Measurements from ENCODE around the gene ROR1. TPM values are rescaled to one million over a fixed set of nuclear protein-coding genes. Genes with fewer than 3 reads are reported as not detected.
A peak's percentile ranks its signal among the peaks of the same experiment; 100 is the strongest.

ROR1 gene
- total RNA-seq, 4 donors from 2014 or later, result 5.1 to 7.3 (median 6.5) TPM

DNA sequence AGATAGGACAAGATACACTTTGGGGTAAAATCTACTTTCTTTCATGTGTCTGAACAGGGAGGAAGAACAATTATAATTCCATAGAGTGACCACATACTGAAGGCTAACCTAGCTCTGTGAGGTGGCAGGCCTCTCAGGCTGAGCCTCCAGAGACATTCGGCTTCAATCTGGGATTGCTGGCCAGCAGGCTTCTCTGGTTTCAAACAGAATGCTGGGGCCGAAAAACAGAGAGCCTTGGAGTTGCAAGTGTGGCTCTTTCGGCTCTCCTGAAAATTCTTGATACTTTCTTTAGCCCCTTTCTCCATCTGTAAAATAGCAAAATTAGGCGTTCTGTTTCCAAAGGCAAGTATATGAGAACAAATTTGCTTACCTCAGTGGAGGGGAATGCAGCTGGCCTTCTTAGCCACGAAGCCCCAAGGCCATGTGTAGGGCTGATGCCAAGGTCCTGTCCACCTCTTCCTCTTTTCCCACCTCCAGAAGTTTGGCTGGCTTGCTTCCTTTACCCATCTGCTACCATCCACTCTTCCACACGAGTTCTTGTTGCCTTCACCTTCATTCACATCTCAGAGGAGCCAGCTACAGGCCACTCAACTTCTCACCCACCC lies 399.6 kb downstream of the ROR1 start:
- Histone ChIP-seq H3K27ac (replicated peaks in 1 of 4) (no peak overlapping the region), H3K4me3 (no peak overlapping the region), H3K4me1 (peaks cover 0 to 17% (median 12%) of the 10 kb centered on the region in 4 donors), H3K36me3 (peaks cover 0 to 18% (median 3%) of the 10 kb centered on the region in 4 donors), H3K27me3 (no peaks in the 10 kb centered on the region), H3K9me3 (no peaks in the 10 kb centered on the region)
- DNase-seq (ENCODE audit: extremely low spot score), result no peak
- 73% methylated on average over 6 of the region's 6 CpGs for WGBS
- TF ChIP-seq EP300 (IDR thresholded peaks at IDR 0.05) (no peak), POLR2AphosphoS5 (IDR thresholded peaks at IDR 0.05) (no peak), POLR2A (IDR thresholded peaks at IDR 0.05; ENCODE audit: low read depth) (no peak)
- TF ChIP-seq, protein P1, sequence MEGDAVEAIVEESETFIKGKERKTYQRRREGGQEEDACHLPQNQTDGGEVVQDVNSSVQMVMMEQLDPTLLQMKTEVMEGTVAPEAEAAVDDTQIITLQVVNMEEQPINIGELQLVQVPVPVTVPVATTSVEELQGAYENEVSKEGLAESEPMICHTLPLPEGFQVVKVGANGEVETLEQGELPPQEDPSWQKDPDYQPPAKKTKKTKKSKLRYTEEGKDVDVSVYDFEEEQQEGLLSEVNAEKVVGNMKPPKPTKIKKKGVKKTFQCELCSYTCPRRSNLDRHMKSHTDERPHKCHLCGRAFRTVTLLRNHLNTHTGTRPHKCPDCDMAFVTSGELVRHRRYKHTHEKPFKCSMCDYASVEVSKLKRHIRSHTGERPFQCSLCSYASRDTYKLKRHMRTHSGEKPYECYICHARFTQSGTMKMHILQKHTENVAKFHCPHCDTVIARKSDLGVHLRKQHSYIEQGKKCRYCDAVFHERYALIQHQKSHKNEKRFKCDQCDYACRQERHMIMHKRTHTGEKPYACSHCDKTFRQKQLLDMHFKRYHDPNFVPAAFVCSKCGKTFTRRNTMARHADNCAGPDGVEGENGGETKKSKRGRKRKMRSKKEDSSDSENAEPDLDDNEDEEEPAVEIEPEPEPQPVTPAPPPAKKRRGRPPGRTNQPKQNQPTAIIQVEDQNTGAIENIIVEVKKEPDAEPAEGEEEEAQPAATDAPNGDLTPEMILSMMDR (IDR thresholded peaks at IDR 0.05), result no peak
- intact Hi-C loops (cut with DNase I), result no loop called here

DNA sequence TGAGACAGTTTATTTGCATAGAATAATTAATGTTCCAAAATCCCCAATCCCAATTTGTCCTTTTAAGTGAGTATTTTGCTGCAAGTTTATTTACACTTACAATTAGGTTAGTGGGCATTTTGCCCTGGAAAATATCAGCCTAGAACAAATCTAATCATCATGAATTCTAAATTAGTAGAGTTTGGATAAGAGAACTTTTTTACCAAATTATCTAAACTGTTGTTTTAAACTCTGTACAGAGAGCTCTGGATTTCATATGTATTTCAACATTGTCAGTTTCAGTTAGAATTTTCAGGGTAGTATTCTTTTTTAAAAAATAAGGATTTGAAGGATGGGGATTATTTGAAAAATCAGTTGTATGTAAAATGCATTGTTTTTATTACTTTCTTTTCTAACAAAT lies 401.8 kb downstream of the ROR1 start:
- Histone ChIP-seq H3K36me3 (peaks cover 0 to 19% (median 4%) of the 10 kb centered on the region in 4 donors), H3K4me3 (no peak overlapping the region), H3K27me3 (no peaks in the 10 kb centered on the region), H3K9me3 (no peaks in the 10 kb centered on the region), H3K27ac (replicated peaks in 1 of 4) (no peak overlapping the region), H3K4me1 (peaks cover 0 to 17% (median 12%) of the 10 kb centered on the region in 4 donors)
- intact Hi-C loops (cut with DNase I), result no loop called here
- TF ChIP-seq POLR2A (IDR thresholded peaks at IDR 0.05; ENCODE audit: low read depth) (no peak), POLR2AphosphoS5 (IDR thresholded peaks at IDR 0.05) (no peak), EP300 (IDR thresholded peaks at IDR 0.05) (no peak)
- no peak for DNase-seq (ENCODE audit: extremely low spot score)

DNA sequence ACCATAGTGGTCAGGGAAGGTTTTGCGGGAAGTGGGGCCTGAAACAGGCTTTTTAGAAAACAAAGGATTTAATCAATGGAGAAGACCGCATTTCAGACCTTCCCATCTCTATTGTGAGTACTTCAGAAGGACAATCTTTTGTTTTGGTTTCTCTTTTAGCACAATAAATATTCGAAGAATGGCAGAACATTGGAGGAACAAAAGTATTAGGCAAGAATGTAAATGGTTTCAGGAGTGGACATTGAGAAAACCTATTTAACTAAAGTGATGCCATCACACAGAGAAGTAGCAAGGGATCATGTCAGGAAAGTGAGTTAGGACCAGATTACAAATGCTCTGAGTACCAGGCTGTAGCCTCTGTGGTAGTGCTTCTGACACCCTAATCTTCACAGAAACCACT lies 402.8 kb downstream of the ROR1 start:
- intact Hi-C loops (cut with DNase I), result no loop called here
- TF ChIP-seq POLR2A (IDR thresholded peaks at IDR 0.05; ENCODE audit: low read depth) (no peak), EP300 (IDR thresholded peaks at IDR 0.05) (no peak), POLR2AphosphoS5 (IDR thresholded peaks at IDR 0.05) (no peak)
- TF ChIP-seq, protein P1 (IDR thresholded peaks at IDR 0.05), result no peak
- Histone ChIP-seq H3K9me3 (no peaks in the 10 kb centered on the region), H3K4me1 (peaks cover 0 to 17% (median 12%) of the 10 kb centered on the region in 4 donors), H3K4me3 (no peak overlapping the region), H3K27me3 (no peaks in the 10 kb centered on the region), H3K27ac (replicated peaks in 1 of 4) (no peak overlapping the region), H3K36me3 (peaks cover 0 to 19% (median 4%) of the 10 kb centered on the region in 4 donors)
- DNase-seq (ENCODE audit: extremely low spot score), result no peak
- WGBS, result 89% methylated on average over 3 of the region's 3 CpGs

DNA sequence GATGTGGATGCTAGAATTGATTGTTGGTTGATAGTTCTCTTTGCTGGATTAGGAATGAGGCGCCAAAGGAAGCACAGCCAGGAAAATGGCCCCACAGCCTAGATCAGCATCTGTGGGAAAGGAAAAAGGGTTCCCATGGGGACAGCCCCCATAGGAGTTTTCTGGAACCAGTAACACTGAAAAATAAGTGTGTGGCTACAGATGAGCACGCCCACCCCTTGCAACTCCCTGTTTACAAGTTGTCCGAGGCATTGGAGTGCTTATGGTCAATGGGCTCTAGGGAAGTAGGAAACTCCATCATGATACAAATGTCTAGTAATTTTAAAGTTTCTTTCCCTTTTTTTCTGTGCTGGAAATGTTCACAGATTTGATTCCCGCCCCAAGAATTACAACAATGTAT lies 405.8 kb downstream of the ROR1 start:
- 91% methylated on average over 4 of the region's 4 CpGs for WGBS
- H3K4me1 ChIP-seq, result peaks cover 0 to 6% (median 2%) of the 10 kb centered on the region in 4 donors

DNA sequence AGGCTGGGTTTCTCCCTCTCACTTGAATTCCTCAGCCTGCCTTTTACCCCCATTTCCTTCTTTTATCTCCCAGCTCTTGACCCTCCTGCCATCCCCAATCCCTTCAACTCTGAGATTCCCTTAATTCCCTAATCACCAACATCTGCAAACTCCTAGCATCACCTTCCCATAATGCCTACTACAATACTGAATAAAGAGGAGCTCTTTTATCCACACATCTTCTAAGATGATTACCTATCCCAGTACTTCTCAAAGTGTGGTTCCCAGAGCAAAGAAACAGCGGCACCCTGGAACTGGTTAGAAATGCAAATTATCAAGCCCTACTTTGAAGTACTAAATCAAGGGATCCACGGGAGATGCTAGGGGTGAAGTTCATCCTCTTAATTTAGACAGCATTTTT lies 408.4 kb downstream of the ROR1 start:
- H3K9me3 ChIP-seq, result no peaks in the 10 kb centered on the region
- intact Hi-C loops (cut with DNase I), result no loop called here
- H3K27me3 ChIP-seq, result no peaks in the 10 kb centered on the region
- no peak overlapping the region for H3K4me3 ChIP-seq
- no peak overlapping the region for H3K27ac ChIP-seq (replicated peaks in 1 of 4)
- WGBS, result 98% methylated on average over 2 of the region's 2 CpGs
- peaks cover 0 to 6% (median 2%) of the 10 kb centered on the region in 4 donors for H3K4me1 ChIP-seq
- H3K36me3 ChIP-seq, result peaks cover 0 to 14% (median 4%) of the 10 kb centered on the region in 4 donors
- peak; percentile 37 for DNase-seq (ENCODE audit: extremely low spot score)
- no peak for TF ChIP-seq POLR2A (IDR thresholded peaks at IDR 0.05; ENCODE audit: low read depth)
- no peak for TF ChIP-seq EP300 (IDR thresholded peaks at IDR 0.05)
- no peak for TF ChIP-seq POLR2AphosphoS5 (IDR thresholded peaks at IDR 0.05)
- TF ChIP-seq, protein P1 (IDR thresholded peaks at IDR 0.05), result no peak

More for the DNA sequence above, 405.8 kb downstream of the ROR1 start:
- intact Hi-C loops (cut with DNase I), result no loop called here
- no peaks in the 10 kb centered on the region for H3K27me3 ChIP-seq
- TF ChIP-seq POLR2A (IDR thresholded peaks at IDR 0.05; ENCODE audit: low read depth) (no peak), POLR2AphosphoS5 (IDR thresholded peaks at IDR 0.05) (no peak), EP300 (IDR thresholded peaks at IDR 0.05) (no peak)
- TF ChIP-seq, protein P1 (IDR thresholded peaks at IDR 0.05), result no peak
- peaks cover 0 to 19% (median 4%) of the 10 kb centered on the region in 4 donors for H3K36me3 ChIP-seq
- DNase-seq (ENCODE audit: extremely low spot score), result peak; percentile 29
- H3K27ac ChIP-seq (replicated peaks in 1 of 4), result no peak overlapping the region
- H3K9me3 ChIP-seq, result no peaks in the 10 kb centered on the region
- no peak overlapping the region for H3K4me3 ChIP-seq
